Measurements from ENCODE around the gene NT5DC3. TPM values are rescaled to one million over a fixed set of nuclear protein-coding genes. Genes with fewer than 3 reads are reported as not detected.

NT5DC3 gene
- polyA plus RNA-seq, 3 donors, result 2.7 to 4.3 (median 3.9) TPM

DNA sequence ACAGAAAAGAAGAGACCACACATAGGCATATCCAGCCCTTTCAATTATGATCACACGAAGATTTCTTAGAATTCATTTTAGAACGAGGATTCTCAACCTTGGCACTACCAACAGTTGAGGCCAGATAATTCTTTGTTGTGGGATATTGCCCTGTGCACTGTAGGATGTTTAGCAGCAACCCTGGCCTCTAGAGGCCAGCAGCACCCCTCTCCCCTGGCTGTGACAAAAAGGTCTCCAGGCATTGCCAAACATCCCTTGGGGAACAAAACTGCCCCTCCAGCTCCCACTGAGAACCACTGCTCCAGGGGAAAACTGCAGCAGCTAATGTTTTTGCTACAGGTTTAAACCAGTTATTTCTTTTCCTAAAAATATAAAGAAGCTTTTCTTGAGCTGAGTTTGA, 7.1 kb downstream of the NT5DC3 start:
- no peak for DNase-seq (ENCODE audit: low read depth in 3 of 3, low spot score in 2 of 3)

DNA sequence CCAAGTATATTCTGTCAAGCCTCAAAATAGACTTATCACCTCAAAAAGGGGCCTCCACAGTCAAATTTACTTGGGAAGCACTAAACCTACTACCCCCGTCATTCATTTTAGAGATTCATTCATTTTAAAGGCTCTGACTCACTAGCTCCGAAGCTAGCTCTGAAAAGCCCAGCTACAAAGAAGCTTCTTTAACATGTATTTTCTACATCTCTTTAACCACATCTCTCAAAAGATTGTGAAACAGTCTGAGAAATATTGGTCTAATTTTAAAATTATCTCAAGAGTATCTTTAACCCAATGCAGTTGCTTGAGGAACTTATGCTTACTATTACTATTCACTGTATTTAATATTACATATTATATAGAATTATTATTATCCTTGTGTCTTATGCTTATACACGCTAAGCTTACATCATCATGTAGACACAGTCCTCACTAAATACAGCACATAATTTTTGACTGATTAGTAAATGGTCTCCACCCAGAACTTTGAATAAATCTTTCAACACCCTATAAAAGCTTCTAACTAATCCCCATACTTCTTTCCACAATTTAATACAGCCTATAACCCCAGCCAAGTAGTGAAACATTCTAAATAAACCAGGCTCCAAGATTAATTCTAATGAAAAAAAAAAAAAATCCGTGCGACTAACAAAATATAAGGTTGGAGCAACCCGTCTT, 7.8 kb downstream of the NT5DC3 start:
- no peak for DNase-seq (ENCODE audit: low read depth in 3 of 3, low spot score in 2 of 3)

DNA sequence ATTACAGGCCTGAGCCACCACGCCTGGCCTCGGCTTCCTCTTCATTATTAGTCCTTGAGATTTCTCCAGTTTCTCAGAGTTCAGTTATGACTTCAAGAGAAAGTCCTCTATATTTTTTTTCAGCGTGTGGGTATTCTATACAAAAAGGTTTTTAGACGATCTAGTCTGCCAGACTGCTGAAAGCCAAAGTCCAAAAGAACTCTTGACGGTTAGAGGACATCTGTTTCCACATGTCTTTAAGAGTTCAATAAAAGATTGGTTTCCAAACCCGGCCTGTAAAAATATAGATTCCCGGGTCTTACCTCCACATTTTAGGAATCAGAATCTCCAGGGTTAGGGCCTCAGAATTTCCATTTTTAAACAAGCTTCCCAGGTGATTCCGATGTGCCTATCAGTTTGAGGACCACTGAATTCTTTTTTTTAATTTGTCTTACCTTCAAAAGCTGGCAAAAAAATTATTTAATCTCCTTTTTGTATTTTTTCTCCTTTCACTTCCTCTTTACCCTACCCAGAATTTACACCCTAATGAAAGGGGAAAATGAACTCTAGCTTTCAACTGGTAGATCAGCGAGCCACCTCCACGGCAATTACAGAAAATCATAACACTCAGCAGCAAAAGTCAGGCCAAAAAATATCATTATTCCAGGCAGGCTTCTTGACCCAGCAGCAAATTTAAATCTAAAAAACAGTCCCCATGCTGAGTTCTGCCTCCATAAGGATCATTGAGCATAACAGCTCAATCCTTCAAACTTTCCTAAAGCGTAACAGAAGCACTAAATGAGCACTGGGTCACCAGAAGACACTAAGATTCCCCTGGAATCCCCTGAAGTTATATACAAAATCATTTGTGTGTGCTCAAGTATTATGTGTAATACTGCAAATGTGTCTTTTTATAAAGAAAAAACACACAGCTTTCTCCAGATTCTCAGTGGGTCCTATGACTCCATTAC, 8.7 kb downstream of the NT5DC3 start:
- no peak for DNase-seq (ENCODE audit: low read depth in 3 of 3, low spot score in 2 of 3)

DNA sequence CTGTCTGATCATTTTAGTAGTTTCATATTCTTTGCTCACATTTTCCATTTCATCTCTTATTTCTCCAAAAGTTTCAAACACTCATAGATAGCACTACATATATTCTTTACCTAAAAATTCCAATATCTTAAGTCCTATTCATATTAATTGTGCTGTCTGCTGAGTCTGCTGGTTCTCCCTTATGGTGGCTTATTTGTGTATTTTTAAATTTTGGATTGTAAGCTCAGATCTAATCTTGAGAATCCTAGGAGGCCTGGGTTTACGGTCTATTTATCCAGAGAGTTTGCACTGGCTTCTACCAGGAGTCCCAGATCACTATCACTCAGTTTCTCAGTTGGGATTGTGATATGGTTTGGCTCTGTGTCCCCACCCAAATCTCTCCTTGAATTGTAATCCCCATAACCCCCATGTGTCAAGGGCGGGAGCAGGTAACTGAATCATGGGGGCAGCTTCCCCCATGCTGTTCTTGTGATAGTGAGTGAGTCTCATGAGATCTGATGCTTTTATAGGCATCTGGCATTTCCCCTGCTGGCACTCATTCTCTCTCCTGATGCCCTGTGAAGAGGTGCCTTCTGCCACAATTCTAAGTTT, 10.2 kb downstream of the NT5DC3 start:
- DNase-seq (ENCODE audit: low read depth in 3 of 3, low spot score in 2 of 3), result no peak

DNA sequence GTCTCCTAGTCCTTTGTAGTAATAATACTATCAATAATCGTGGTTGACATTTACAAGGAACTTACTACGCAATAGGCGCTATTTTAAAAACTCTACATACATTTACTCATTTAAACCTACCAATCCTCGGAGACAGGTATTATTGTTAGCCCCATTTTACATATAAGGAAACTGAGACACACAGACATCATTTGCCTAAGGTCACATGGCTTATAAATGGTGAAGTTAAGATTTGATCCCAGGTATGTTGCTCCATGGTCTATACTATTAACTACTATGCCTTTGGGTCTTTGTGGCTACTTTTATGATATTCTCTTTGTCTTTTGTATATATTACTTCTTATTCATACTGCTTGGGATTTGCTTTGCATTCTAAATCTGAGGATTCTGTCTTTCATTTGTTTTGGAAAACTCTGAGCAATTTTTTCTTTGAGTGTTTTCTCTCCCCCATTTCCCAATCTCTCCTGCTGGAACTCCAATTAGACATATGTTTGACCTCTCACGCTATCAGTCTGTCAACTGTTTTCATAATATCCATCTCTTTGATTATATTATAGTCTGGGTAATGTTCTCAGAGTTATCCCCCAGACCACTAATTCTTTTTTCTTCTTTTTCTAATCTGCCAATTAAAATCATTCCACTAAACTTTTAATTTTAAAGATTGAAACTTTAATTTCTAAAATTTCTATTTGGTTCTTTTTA, 10.9 kb downstream of the NT5DC3 start:
- DNase-seq (ENCODE audit: low read depth in 3 of 3, low spot score in 2 of 3), result no peak

DNA sequence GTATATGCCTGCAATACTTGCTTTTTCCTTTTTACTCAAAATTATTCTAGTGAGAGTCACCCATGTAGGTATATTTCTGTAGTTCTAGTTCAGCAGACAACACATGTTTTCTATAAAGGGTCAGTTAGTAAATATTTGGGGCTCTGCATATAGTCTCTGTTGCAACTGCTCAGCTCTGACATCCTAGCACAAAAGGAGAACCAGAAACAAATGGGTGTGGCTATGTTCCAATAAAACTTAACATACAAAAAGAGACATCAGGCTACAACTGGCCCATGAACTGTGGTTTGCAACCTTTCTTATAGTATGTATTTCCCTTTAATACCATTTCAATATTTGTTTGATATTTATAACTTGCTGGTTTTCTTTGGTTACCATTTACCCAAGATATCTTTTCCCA, 11.9 kb downstream of the NT5DC3 start:
- DNase-seq (ENCODE audit: low read depth in 3 of 3, low spot score in 2 of 3), result no peak

DNA sequence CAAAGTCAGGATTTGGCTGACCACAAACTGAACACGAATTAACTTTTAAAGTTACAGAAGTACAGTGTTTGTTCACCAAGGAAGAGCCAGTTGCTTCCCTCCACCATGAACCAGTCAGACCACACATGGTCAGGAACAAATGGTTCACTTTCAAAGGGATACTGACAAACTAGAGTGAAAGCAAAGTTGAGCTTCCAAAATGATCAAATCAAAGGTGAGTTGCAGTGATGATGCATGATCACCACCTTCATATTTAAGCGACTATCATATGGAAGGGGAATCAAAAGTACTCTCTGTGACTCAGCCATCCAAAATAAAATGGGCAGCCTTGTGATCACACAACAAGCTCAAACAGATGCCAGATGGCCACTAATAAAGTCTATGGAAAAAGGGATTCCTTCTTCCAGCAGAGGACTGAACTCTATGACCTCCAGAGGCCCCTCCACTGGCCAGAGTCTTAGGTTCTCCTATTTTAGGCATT, 13.1 kb downstream of the NT5DC3 start:
- DNase-seq (ENCODE audit: low read depth in 3 of 3, low spot score in 2 of 3), result no peak

DNA sequence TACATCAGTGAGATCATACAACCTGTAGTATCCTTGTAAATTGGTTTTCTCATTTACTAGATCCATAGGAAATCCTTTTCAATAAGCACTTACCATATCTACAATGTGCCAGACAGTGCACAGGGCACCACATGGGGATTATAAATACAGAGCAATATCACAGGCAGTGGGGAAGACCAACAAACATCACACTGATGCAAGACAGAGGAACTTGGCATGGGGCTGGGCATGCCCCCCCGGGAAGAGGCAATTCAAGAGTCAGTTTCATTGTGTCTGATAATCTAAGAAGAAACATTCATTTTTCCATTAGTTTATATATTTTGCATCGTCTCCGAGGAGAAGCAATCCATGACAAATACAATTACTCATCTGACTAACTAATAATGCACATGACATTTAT, 16.2 kb downstream of the NT5DC3 start:
- DNase-seq (ENCODE audit: low read depth in 3 of 3, low spot score in 2 of 3), result no peak

DNA sequence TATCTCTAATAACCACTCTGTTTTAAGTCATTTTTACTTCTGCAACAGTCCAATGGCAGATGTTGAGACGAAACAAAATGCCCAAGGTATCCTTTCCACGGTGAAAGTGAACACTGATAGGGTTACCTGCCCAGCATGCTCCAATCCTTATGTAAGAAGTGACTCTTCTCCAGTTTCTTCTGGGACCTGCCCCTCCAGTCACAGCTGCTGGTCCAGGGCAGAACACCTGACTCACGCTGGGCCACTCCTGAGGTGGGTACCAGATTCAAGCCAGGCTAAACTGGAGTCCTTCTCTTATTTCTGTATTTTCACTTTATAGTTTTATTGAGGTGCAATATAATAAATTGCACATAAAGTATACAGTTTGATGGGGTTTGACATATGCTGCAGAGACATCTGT, 16.7 kb downstream of the NT5DC3 start:
- DNase-seq (ENCODE audit: low read depth in 3 of 3, low spot score in 2 of 3), result no peak

DNA sequence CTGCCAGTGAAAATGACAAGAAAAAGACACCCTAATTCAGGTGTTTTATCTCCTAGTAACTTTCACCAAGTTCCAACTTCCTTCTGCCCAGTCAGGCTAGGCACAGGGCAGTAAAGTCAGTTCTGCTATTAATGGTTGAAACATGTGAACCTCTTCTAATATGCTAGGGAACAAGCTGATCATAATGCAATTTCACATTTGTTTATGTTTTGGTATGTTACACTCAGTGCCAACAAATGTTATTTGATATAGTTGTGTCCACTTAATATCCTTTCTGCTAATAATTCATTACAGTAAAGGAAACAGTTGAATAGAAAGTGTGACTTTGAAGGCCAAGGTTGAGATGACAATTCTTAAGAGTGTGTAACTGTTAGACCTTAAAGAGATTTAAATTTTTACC, 17.2 kb downstream of the NT5DC3 start:
- no peak for DNase-seq (ENCODE audit: low read depth in 3 of 3, low spot score in 2 of 3)

DNA sequence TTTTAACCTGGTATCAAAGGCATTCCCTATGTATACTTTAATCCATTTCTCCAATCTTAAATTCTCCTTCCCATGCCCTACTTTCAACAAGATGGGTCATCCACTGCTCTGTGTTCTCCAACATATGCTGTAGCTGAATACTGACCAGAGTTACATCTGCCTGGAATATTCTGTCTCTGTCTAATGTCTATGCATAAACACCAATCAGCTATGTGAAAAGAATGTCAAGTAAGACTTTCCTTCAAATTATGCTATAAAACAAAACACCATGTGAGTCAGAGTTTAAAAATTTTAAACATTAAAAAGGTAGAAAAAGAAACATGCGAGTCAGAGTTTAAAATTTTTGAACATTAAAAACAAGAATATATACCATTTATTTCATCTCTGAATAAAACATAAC, 19.3 kb downstream of the NT5DC3 start:
- DNase-seq (ENCODE audit: low read depth in 3 of 3, low spot score in 2 of 3), result no peak

DNA sequence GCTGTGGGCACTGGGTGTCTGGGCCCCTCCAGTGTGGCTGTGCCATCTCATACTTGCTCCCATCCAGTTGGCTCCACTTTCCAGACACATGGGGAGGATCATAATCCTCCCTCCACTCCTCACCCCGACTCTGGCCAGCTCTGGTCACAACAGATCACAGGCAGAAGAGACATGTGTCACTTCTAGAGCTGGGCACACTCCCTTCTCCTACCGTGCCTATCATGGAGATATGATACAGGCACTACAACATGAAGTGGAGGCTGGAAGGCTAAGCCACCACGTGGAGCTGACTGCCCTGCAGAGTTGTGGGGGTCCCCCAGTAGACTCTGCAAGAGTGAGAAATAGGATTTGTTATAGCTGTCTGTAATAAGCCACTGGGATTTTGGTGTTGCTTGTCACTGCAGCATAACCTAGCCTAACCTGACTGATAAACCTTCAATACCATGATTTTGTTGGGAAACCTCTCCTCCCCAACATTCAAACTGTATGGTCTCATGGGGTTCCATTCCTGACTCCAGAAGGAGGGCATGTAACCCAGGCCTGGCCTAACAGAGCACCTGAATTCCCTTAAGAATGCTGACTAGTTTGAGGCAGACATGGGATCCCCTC, 20.0 kb downstream of the NT5DC3 start:
- DNase-seq (ENCODE audit: low read depth in 3 of 3, low spot score in 2 of 3), result no peak

DNA sequence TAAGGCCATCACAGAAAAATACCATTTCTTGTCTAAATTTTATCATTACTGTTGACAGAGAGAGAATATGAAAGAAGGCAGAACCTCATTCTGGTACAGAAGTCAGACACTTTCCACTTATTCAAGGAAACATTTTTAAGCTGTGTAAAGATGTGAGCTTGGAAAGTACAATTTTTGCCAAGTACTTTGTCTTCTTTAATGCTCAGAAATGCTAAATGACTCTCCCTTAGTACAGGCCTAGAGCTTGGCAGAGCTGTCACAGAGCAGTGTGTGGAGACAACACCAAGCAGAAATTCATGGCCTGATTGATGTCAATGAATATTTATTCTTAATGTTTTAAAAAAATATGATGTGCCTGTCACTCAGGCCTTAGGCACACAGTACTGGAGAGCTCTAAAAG, 20.7 kb downstream of the NT5DC3 start:
- no peak for DNase-seq (ENCODE audit: low read depth in 3 of 3, low spot score in 2 of 3)

DNA sequence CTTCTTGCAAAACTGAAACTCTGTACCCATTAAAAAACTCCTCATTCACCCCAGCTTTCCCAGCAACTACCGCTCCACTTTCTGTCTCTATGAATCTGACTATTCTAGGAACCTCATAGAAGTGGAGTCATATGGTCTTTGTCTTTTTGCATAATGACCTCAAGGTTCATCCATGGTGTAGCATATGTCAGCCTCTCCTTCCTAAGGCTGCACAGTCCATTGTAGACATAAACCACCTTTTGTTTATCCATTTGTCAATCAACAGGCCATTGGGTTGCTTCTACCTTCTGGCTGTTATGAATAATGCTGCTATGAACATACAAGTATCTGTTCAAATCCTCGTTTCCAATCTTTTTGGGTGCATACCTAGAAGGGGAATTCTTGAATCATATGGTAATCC, 21.1 kb downstream of the NT5DC3 start:
- DNase-seq (ENCODE audit: low read depth in 3 of 3, low spot score in 2 of 3), result no peak

DNA sequence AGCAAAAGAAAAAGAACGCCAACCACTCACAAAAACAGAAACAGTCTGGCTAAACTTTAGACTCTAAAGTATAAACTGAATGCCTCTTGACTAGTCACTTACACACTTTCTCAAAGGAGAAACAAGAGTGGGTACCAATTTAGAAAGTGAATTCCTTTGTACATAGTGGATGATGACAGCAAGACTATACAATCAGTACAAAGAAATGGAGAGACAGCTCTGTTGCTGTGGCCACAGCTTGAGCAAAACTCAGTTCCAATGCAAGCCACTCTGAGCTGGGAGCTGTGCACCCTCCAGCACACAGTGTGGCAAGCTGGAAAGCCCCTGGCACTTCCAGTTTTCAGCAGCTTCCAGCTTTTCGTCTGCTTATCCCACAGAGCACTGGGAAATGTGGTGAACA, 21.7 kb downstream of the NT5DC3 start:
- DNase-seq (ENCODE audit: low read depth in 3 of 3, low spot score in 2 of 3), result no peak

DNA sequence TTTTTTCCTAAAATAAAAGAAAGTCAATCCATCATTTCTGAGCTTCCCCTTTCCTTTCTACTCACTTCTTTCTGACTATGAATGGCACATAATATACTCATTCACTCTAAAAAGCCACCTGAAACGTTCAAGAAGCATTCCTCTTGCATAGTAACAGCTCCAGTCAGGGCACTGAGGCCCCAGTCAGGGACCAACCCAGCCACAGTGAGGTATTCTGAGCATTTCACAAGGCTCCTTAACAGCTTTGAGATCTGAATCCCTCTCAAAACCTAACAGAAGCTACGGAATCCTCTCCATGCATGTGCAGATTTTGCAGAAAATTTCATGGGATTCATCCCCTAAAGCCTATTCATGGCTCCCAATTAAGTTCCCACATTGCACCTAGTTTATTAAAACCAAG, 23.2 kb downstream of the NT5DC3 start:
- no peak for DNase-seq (ENCODE audit: low read depth in 3 of 3, low spot score in 2 of 3)

DNA sequence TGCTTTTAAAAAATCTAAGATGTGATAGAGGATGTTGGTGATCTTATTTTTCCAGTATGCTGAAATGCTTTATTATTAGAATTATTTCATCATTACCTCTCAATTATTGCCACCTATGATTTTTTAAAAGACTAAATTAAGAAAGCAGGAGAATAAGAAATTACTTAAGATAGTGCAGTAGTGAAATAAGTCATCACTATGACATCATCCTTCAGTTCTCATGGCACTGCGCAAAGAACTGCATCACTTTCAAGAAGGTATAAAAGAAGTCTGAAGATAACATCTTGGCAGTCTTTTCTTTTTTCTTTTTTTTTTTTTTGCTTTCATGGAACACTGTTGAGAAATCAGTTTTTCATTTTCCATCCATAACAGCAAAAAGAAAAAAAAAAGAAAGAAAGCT, 24.4 kb downstream of the NT5DC3 start:
- DNase-seq (ENCODE audit: low read depth in 3 of 3, low spot score in 2 of 3), result no peak

DNA sequence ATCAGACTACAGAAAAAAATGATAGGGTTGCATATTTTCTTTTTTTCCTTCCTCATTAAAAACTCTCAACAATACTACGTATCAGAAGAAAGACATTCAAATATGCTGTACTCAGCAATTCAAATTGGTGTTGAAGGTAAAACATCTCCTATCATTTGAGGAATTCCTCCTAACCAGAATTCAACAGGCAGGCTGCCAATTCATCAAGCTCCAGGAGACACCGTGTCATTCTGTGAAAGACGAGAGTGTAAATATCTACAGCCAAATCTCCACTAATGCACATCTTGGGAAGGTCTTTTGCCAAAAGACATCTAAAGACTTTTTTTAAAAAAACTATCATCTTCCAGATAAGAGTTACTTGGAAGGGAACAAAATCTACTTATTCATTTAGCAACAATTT, 26.6 kb downstream of the NT5DC3 start:
- no peak for DNase-seq (ENCODE audit: low read depth in 3 of 3, low spot score in 2 of 3)

DNA sequence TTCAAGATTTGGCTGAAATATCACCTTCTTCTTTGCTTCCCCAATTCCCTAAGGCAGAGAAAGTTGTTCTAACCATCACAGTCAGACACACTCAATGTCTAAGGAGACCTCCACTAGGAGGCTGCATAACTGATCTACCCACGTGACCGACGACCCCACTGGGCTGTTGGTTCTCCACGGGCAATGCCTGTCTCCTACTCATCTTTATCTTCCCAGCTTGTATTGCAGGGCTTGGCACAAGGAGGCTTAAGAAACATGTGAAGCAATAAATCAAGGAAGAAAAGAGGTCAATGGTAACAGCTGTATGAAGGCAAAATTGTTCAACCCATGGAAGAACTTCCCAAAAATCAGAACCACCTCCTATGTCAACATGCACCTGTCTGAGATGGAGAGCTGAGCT, 27.1 kb downstream of the NT5DC3 start:
- DNase-seq (ENCODE audit: low read depth in 3 of 3, low spot score in 2 of 3), result no peak

DNA sequence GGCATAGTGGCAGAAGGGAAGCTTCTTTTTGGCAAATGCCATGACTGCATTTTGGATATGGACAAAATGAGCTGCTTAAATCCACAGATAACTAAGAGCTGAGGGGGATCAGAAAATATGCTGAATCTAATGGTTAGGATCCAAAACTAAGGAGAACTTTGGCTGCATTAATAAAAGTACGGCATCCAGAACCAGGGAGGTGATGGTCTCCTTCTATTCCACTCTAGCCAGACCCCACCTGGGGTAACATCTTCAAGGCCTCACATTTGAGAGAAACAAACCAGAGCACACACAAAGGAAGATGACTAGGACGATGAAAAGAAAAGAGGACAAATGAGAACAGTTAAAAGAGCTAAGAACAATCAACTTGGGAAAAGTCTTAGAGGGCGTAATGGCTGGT, 27.6 kb downstream of the NT5DC3 start:
- DNase-seq (ENCODE audit: low read depth in 3 of 3, low spot score in 2 of 3), result no peak

DNA sequence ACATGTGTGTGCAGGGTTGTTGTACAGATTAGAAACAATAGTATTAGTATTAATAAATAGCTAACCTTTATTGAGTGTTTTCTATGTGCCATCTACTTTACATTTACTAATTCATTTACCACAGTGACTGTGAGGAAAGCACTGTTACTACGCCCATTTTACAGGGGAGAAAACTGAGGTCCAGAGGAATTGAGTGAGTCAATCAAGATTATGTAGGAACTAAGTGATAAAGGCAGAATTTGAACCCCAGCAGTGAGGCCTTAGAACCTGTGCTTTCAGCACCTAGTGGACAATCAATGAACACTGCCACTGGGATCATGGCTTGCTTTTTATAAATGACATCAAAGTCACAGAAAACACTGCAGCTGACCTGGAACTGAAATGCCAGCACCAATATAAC, 28.2 kb downstream of the NT5DC3 start:
- no peak for DNase-seq (ENCODE audit: low read depth in 3 of 3, low spot score in 2 of 3)

Data from right renal cortex interstitium (tissue), 3 donors.